CD14-positive monocyte (primary cell): ENCODE results near the gene DOCK10. TPM values are rescaled to one million over a fixed set of nuclear protein-coding genes. Genes with fewer than 3 reads are reported as not detected.

Source experiments
- DNase-seq, 3 donors: peaks; one replicate each; pipeline ENCODE4 v3.0.0-alpha.2; 2011 to 2022
- H2AFZ ChIP-seq: 2 replicates; pipeline ENCODE4 v1.6.0; 2012; ENCODE audit warnings: mild to moderate bottlenecking, low read depth, low read length, inconsistent platforms; ENCODE audit not compliant: insufficient read depth, poor library complexity, severe bottlenecking
- H3K27ac ChIP-seq, 2 donors: 1 replicate in 1 of 2; 2 replicates in 1 of 2; pipeline ENCODE4 v1.5.1; 2012 to 2013; ENCODE audit warnings: low read length in 2 of 2, control low read depth in 1 of 2, inconsistent platforms in 1 of 2, low read depth in 1 of 2, mild to moderate bottlenecking in 1 of 2
- H3K27me3 ChIP-seq, 2 donors: one replicate each; pipeline versions ENCODE4 v1.6.0 to v1.6.1; 2011 to 2013; ENCODE audit warnings: low read length in 2 of 2; ENCODE audit not compliant: control insufficient read depth in 2 of 2, insufficient read depth in 2 of 2
- H3K36me3 ChIP-seq, 2 donors: replicated peaks in 1 of 2; 1 replicate in 1 of 2; 2 replicates in 1 of 2; pipeline versions ENCODE4 v1.5.1 to v1.6.1; 2012 to 2013; ENCODE audit warnings: low read length in 2 of 2, control low read depth in 1 of 2, inconsistent platforms in 1 of 2, mild to moderate bottlenecking in 1 of 2; ENCODE audit not compliant: insufficient read depth in 2 of 2, control insufficient read depth in 1 of 2
- H3K4me1 ChIP-seq, 2 donors: 1 replicate in 1 of 2; 2 replicates in 1 of 2; pipeline versions ENCODE4 v1.5.1 to v1.6.1; 2012 to 2013; ENCODE audit warnings: low read length in 2 of 2, control low read depth in 1 of 2, inconsistent platforms in 1 of 2, mild to moderate bottlenecking in 1 of 2, moderate library complexity in 1 of 2; ENCODE audit not compliant: insufficient read depth in 2 of 2, control insufficient read depth in 1 of 2
- H3K4me2 ChIP-seq: replicated peaks from 2 replicates; pipeline ENCODE3; 2012; ENCODE audit warnings: low read length, moderate library complexity, mild to moderate bottlenecking; ENCODE audit not compliant: poor library complexity, severe bottlenecking; ENCODE audit errors: extremely low read depth
- H3K4me3 ChIP-seq, 3 experiments: fragments of 200-600 bp in 1 of 3; sonication (generic) in 1 of 3; replicated peaks in 1 of 3; 1 replicate in 2 of 3; 2 replicates in 1 of 3; pipeline ENCODE4 v1.5.1; 2011 to 2013; ENCODE audit warnings: low read length in 3 of 3, mild to moderate bottlenecking in 3 of 3, control low read depth in 2 of 3, low read depth in 2 of 3, inconsistent platforms in 1 of 3, moderate library complexity in 1 of 3
- H3K79me2 ChIP-seq: 2 replicates; pipeline ENCODE4 v1.6.0; 2012; ENCODE audit warnings: mild to moderate bottlenecking, control low read depth, inconsistent platforms, low read length, moderate library complexity; ENCODE audit not compliant: insufficient read depth
- H3K9ac ChIP-seq: 2 replicates; pipeline ENCODE4 v1.6.0; 2017; ENCODE audit warnings: low read length, mild to moderate bottlenecking; ENCODE audit not compliant: insufficient read depth, poor library complexity, severe bottlenecking
- H3K9me3 ChIP-seq, 2 donors: replicated peaks in 1 of 2; 1 replicate in 1 of 2; 2 replicates in 1 of 2; pipeline versions ENCODE4 v1.5.1 to v1.6.1; 2012 to 2013; ENCODE audit warnings: low read length in 2 of 2, control low read depth in 1 of 2; ENCODE audit not compliant: control insufficient read depth in 1 of 2, insufficient read depth in 1 of 2
- H4K20me1 ChIP-seq: 2 replicates; pipeline ENCODE4 v1.6.0; 2012; ENCODE audit warnings: mild to moderate bottlenecking, low read length, control low read depth, moderate library complexity; ENCODE audit not compliant: insufficient read depth
- H3K27ac Mint-ChIP-seq, 7 donors: one replicate each; pipeline ENCODE4 v1.8.0; 2020; ENCODE audit warnings: mild to moderate bottlenecking in 7 of 7, mixed read lengths in 7 of 7, moderate library complexity in 6 of 7, inconsistent platforms in 2 of 7
- H3K27me3 Mint-ChIP-seq, 3 donors: one replicate each; pipeline ENCODE4 v1.8.0; 2021 to 2022; ENCODE audit warnings: low read depth in 3 of 3, mild to moderate bottlenecking in 3 of 3, mixed read lengths in 3 of 3, moderate library complexity in 3 of 3, inconsistent platforms in 1 of 3
- H3K36me3 Mint-ChIP-seq, 2 donors: one replicate each; pipeline ENCODE4 v1.8.0; 2020; ENCODE audit warnings: mixed read lengths in 2 of 2, inconsistent platforms in 1 of 2, mild to moderate bottlenecking in 1 of 2
- H3K4me1 Mint-ChIP-seq: one replicate; pipeline ENCODE4 v1.8.0; 2020; ENCODE audit warnings: mild to moderate bottlenecking, mixed read lengths
- H3K4me3 Mint-ChIP-seq, 2 donors: one replicate each; pipeline ENCODE4 v1.8.0; 2020; ENCODE audit warnings: mild to moderate bottlenecking in 2 of 2, mixed read lengths in 2 of 2, moderate library complexity in 1 of 2
- H3K9me3 Mint-ChIP-seq, 7 donors: one replicate each; pipeline ENCODE4 v1.8.0; 2020 to 2022; ENCODE audit warnings: mixed read lengths in 7 of 7, mild to moderate bottlenecking in 6 of 7, moderate library complexity in 6 of 7, inconsistent platforms in 2 of 7
- CTCF ChIP-seq: fragments of 200-600 bp; IDR thresholded peaks from one replicate; pipeline ENCODE4 v1.8.0; 2022; ENCODE audit warnings: antibody characterized with exemption, mild to moderate bottlenecking
- WGBS: methylation state at CpG from one replicate; pipeline ENCODE4 v1.1.5; 2013; ENCODE audit warnings: missing lambda C conversion rate; ENCODE audit not compliant: insufficient coverage; 5-methylcytosine and 5-hydroxymethylcytosine counted together
- intact Hi-C, 2 donors: fragments of 100-400 bp; cut with micrococcal nuclease; formaldehyde crosslinking; loops; one replicate each; pipeline versions ENCODE4 v1.15.0 to v1.15.1; 2023
- polyA plus RNA-seq, 3 donors: library from polyadenylated mRNA; depleted of rRNA in 1 of 3; unstranded in 2 of 3; stranded (reverse) in 1 of 3; fragments of 300-500 nt in 2 of 3; fragments of >200 nt in 1 of 3; fragmentation: Illumina TruSeq in 2 of 3; gene quantifications; 1 replicate in 2 of 3; 2 replicates in 1 of 3; pipeline ENCODE4 v1.2.3, GENCODE V29; 2012 to 2021

Gene DOCK10
- polyA plus RNA-seq, 3 donors = 9.5 to 30.9 (median 16.5) TPM

GRCh38 chr2:224948005-224948404, 94.3 kb downstream of the DOCK10 start:
- peaks cover 76% of the 10 kb centered on the region for H3K79me2 ChIP-seq
- H2AFZ ChIP-seq = no peak overlapping the region
- peak overlapping the region; percentile 49 for H3K4me2 ChIP-seq
- H3K27ac Mint-ChIP-seq = peak overlapping the region; percentile 93 to 98 (median 97)
- TF ChIP-seq CTCF = no peak
- no peak overlapping the region for H3K4me3 Mint-ChIP-seq
- peak overlapping the region in 1 of 3 experiments; percentile 19 for H3K4me3 ChIP-seq
- H3K9me3 ChIP-seq = no peaks in the 10 kb centered on the region
- H3K36me3 ChIP-seq = no peaks in the 10 kb centered on the region
- no peak for DNase-seq
- no peaks in the 10 kb centered on the region for H4K20me1 ChIP-seq
- H3K9me3 Mint-ChIP-seq = peaks cover 0 to 2% (median 0%) of the 10 kb centered on the region in 7 donors
- H3K27ac ChIP-seq = peak overlapping the region in 1 of 2 donors; percentile 93
- H3K4me1 ChIP-seq = peaks cover 89 to 94% of the 10 kb centered on the region in 2 donors
- H3K27me3 Mint-ChIP-seq = peaks cover 0 to 2% (median 0%) of the 10 kb centered on the region in 3 donors
- intact Hi-C loops = loop anchor here (5.0 to 10.0 kb wide), 2 partner anchors 53 to 66 kb away; no protein-coding TSS in a partner anchor
- peaks cover 88% of the 10 kb centered on the region for H3K4me1 Mint-ChIP-seq
- H3K36me3 Mint-ChIP-seq = peaks cover 10 to 13% of the 10 kb centered on the region in 2 donors
- H3K9ac ChIP-seq = peak overlapping the region; percentile 19
- H3K27me3 ChIP-seq = no peaks in the 10 kb centered on the region

- no peak overlapping the region for H3K4me3 Mint-ChIP-seq
- H3K27ac Mint-ChIP-seq = peak overlapping the region; percentile 97 to 98 (median 98)
- Histone ChIP-seq H3K4me1 (peaks cover 85 to 94% of the 10 kb centered on the region in 2 donors), H4K20me1 (peaks cover under 1% of the 10 kb centered on the region), H3K36me3 (no peaks in the 10 kb centered on the region), H3K9ac (no peak overlapping the region), H3K27me3 (no peaks in the 10 kb centered on the region), H3K4me3 (peak overlapping the region in 1 of 3 experiments; percentile 71), H3K4me2 (peak overlapping the region; percentile 71), H3K27ac (peak overlapping the region in 1 of 2 donors; percentile 93), H3K9me3 (no peaks in the 10 kb centered on the region), H2AFZ (no peak overlapping the region), H3K79me2 (peaks cover 80% of the 10 kb centered on the region)
- intact Hi-C loops = loop anchor here (5.0 to 10.0 kb wide), 2 partner anchors 53 to 65 kb away; no protein-coding TSS in a partner anchor
- no peak for DNase-seq
- peaks cover 10 to 13% of the 10 kb centered on the region in 2 donors for H3K36me3 Mint-ChIP-seq
- TF ChIP-seq CTCF = no peak
- no CpG with 5 or more reads among the region's 4 CpGs for WGBS
- H3K27me3 Mint-ChIP-seq = peaks cover 0 to 2% (median 0%) of the 10 kb centered on the region in 3 donors
- H3K4me1 Mint-ChIP-seq = peaks cover 88% of the 10 kb centered on the region
- peaks cover 0 to 2% (median 0%) of the 10 kb centered on the region in 7 donors for H3K9me3 Mint-ChIP-seq
Observed at GRCh38 chr2:224947566-224947965, 94.7 kb downstream of the DOCK10 start.
